GM23248 (cell line): ENCODE measurements around the gene FXYD5.

Source experiments
- EZH2 ChIP-seq: fragments of 200-600 bp; sonication (generic); IDR thresholded peaks from 2 replicates; pipeline ENCODE4 v1.6.1; 2018; ENCODE audit warnings: antibody characterized with exemption, mild to moderate bottlenecking; ENCODE audit not compliant: insufficient read depth, poor library complexity, severe bottlenecking
- EZH2phosphoT487 ChIP-seq: fragments of 200-600 bp; sonication (generic); IDR thresholded peaks from 2 replicates; pipeline ENCODE4 v1.6.1; 2018; ENCODE audit warnings: antibody characterized with exemption, moderate library complexity, mild to moderate bottlenecking, low read depth; ENCODE audit not compliant: insufficient read depth

GRCh38 chr19:35142606-35143230 is 11.8 kb upstream of the FXYD5 start:
- no peak for TF ChIP-seq EZH2
- TF ChIP-seq EZH2phosphoT487: no peak
